ENCODE results near the gene CHD6.

The CHD6 gene

DNA sequence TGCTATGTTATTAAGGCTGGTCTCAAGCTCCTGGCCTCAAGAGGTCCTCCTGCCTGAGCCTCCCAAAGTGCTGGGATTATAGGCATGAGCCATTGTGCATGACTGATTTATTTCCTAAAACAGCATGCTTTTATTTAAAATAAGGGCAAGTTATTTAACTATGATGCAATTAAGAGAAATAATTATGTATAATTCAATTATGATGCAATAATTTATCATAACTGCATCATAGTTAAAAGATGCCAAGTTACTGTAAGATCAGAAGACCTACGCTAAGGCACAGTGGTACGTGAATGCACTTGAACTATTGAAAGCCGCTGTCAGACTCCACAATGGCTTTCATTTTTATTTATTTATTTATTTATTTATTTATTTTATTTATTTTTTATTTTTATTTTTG, 227.3 kb downstream of the CHD6 start:
- DNase-seq, result no peak

DNA sequence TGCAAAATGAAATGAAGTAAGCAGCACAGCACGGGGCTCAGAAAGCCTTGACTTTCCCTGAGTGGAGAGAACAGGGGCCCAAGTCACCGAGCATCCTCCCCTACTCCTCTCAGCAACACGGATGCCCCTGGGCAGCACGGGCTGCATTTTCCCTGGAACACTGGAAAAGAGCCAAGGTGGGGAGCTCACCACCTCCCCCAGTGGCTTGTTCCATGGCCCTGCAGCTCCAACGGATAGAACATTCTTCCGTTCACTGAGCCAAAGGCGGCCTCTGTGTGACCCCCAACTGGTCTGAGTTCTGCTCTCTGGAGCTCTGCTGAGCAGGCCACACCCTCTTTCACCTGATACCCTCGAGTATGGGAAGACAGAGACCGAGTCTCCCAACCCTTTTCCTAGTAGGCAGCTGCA, 230.7 kb downstream of the CHD6 start:
- no peak for DNase-seq

DNA sequence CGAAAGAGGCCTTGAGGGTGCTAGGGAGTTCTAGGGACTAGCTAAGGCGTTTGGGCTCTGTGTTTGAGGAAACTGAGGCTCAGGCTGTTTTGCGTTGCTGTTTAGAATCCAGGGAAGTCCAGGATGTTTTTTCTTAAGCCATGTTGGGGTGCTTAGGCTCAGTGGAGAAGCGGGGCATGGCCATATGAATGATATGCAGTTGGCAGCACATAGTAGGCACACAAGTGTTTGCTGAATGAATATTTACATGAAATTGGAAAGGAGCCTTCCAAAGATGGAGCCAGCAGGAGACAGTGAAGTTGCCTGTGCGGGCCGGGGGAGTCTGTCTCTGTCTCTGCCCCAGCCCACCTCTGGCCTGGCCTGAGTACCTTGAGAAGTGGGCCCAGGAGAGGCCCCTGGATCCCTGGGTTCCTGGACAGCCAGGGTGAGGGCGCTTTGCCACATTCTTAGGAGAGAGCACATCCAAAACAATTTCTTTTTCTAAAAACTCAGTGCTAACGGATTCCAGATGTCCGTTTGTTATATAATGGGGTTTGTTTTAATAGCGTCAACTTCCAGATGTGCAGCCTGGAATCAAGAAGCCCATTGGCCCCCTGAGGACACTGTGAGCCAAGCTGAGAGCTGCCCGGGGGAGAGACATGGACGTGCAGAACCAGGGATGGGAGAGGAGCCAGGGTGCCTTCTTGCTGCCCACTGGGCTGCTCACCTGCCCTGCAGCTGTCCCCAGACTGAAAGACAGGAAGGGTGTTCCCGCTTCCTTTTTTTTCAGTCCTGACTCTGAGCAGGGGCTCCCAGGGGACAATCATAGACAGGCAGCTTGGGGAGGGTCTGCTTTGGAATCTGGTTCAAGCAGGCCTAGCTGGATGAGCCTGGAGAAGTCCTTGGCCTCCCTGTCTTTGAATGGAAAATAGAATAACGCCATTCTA, 231.4 kb downstream of the CHD6 start:
- peak; percentile 59 for DNase-seq

DNA sequence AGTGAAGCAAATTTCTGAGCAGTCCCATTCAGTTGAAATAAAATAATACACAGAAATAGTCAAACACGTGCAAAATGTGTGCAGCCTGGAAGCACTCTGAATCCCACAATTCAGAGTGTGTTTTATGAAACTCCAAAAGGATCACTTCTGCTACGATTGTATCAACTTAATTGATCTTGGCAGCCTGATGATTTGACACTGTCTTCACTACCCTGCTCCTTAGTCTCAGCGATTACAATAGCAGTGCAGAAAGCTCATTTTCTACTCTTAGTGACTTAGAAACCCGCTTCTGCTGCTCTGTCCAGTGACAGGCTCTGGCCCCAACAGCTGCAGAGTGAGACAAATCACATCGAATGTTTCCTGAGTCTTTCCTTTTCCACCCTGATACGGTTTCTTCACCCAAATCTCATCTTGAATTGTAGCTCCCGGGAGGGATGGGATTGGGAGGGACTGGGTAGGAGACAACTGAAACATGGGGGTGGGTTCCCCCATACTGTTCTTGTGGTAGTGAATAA, 235.3 kb downstream of the CHD6 start:
- no peak for DNase-seq

DNA sequence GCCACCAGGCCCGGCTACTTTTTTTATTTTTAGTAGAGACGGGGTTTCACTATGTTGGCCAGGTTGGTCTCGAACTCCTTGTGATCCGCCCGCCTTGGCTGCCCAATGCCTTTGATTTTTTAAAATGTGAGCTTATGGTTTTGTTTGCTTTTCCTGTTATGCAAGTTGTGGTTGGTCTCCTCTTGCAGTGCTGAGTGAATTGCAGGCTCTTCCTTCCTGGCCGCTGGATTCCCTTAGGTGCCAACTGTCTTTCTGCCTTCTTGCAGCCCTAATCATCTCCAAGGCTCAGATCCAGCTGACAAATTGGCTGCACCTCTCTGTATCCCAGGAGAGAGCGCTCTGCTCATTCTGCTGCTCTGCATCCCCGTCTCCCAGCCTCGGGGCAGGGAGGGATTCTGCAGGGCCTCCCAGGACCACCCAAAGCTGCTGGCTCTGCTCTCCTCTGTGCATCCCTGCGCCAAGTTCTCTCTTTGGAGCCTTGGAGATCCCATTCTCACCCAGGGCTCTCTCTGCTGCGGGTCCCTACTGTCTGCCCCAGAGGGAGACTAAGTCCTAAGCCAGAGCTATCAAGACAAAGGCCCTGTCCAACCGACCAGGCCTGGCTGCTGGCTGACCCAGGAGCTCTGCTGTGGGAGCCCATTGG, 237.5 kb downstream of the CHD6 start:
- DNase-seq, result no peak

DNA sequence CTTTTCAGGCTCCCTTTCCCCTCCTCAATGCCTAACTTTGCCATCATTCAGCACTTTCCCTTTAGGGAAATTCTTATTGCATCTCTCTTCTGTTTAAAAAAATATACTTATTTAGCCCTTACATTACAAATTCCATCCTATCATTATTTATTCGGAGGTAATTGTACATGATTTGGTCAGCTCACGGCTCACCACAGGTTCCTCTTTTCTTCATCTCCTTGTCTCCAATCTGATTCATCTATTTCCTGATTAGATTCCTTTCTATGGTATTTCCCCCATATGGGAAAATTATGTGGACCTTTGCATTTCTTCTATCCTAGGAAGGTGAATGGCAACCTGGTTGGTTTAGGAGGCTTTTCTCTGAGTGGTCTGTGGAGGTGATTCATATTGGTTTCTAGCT, 238.6 kb downstream of the CHD6 start:
- no peak for DNase-seq

DNA sequence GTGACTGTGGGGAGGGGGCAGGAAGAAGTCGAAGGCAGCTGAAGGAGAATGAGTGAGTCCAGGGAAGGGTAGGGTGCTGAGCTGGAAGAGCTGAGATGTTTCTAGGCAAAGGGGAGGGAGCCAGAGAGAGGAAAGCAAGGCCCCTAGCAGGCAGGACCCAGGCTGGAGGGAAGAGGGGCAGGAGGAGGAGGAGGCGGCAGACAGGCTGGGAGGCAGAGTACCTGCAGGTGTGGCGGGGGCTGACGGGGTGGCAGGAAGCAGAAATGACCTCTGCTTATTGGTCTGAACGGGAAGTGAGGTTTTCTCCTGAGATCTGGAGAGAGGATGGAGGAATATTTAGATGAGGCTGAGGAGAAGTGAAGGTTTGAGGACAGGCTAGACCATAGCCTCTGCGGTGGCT, 240.9 kb downstream of the CHD6 start:
- no peak for DNase-seq

DNA sequence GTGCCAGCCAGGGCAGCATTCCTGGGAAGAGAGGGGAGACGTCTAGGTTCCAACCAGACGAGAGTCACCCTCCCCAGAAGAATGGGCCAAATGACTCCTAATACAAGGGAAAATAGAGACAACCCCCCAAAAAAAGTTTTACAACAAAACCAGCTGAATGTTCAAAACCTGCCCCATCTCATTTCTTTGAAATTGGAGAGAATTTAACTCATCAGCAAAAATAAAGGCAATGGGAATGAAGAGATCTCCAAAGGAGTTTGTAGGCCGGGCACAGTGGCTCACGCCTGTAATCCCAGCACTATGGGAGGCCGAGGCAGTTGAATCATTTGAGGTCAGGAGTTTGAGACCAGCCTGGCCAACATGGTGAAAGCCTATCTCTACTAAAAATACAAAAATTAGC, 241.8 kb downstream of the CHD6 start:
- DNase-seq, result no peak

DNA sequence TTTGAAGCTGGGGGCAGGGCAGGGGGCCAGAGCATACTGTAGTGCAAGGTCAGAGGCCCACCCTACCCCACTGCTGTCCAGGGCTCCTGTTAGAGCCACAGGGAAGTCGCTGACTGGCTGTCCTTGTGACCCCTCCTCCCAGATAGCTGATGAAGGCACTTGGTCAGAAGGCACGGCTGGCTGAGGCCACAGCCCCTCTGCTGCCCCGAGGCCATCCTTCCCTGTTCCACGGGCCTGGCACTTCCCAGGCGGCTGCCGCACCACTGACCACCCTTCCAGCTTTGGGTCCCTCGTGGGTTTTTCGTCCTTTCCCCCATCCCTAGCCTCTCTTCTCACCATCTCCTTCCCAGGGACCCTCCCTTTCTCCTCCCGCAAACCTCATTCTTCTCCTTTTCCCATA, 242.3 kb downstream of the CHD6 start:
- no peak for DNase-seq

DNA sequence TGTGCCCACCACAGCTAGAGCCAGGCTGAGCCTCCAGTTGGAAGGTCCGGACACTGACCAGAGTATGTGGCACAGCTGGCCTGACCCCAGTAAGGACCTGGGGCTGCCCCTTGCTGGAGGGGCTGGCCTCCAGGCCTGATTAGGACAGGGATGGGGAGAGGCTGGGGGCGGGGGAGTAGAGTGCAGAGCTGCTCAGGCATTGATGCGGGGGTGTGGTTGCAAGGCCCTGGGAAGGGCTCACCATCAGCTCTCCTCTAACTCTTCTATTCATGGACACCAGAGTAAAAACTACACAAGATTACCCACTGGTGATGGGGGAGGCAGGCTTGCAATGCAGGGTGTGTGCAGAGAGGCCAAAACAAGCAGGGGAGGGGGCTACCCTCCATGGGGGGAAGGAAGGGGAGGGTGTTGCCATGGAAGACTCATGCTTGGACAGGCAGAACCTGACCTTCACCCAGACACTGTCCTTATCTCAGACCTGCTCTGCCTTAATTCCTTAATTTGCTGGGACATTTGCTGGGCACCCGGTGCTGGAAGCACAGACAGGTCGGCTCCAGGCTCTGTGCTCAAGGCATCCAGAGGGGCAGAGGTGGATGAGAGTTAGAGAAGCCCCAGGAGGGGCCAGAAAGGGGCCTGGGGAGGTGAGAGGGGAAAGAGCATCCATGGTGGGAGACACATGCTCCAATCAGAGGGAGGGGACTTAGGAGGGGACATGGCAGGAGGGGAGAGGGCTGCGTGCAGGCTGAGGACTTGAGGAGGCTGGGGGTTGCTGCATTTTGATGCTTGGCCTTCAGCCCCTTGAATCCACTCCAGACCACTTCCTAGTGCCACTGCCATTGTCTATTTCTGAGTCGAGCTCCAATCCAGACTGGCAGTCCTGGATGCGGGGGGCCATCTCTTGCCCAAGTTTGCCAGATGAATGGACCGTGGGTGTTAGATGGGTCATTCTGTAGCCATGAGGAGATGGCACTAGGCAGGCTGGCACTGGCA, 244.0 kb downstream of the CHD6 start:
- DNase-seq, result no peak

DNA sequence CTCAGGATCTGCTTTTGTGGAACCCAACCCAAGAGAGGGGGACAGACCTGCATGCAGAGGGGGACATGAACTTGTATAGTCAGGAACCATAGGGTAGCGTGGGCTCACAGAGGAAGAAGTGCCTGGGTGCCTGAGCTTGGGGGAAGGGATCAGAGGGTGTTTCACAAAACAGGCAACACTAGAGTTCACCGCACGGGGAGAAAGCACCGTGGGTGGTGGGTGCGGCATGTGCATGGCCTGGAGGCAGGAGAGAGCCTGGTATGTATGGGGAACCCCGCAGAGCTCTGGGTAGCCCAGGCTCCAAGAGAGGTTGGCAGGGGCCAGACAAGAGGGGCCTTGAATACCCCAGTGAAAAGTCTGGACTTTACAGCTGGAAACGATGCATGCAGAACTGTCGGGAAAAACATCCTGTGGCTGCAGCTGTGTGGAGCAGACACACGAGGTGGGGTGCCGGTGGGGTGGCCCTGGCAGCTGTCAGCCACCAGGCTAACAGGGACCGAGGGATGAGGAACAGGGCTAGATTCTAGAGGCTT, 244.9 kb downstream of the CHD6 start:
- no peak for DNase-seq

DNA sequence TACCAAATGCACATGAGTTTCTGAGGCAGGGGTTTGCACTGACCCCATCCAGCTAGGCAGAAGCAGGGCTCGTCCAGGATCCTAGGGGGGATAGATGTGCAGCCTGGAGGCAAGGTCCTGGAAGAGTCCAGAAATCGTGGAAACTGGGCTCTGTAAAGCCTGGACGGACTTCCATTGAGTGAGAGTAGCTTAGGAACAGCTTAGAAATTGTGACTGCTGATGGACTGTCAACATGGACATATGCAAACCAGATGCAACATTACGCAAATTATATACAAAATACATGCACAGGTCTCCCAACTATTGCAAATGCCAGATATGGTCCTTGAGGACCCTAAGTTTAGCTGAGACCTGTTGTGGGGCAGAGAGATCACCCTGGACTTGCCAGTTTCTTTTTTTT, 246.8 kb downstream of the CHD6 start:
- DNase-seq, result no peak

DNA sequence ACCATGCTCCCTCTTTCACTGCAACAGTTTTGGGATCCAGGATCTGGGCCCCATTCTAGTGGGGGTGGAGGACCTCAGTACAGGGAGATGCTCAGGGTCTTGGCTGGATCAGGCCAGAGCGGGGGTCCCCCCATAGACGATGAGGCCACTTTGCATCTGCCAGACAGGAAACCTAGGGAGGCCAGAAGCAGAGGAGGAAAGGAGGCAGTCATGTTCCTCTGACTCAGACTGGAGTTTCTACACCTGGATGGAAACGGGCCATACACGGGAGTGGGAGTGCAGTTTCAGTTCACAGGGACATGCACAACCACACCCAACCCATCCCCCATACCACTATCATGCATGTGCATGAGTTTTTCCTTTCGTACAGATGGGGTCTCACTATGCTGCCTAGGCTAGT, 248.0 kb downstream of the CHD6 start:
- no peak for DNase-seq

DNA sequence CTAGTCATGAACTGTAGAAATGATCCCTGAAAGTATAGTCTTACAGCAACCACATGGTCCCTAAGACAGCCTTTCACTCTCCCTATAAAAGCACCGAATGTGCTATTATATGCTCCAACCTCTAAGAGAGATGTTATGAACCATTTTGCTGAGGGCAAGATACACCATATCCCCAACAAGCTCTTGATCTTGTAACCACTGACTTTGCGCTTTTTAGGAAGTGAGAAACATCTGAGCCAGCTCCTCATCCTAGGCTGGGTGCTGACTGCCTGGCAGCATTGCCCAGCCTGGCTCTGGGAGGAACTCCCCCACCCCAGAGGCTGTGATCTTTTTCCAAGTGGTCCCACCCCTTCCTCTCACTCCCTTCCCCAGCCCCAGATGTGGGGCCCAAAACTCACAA, 248.5 kb downstream of the CHD6 start:
- no peak for DNase-seq

DNA sequence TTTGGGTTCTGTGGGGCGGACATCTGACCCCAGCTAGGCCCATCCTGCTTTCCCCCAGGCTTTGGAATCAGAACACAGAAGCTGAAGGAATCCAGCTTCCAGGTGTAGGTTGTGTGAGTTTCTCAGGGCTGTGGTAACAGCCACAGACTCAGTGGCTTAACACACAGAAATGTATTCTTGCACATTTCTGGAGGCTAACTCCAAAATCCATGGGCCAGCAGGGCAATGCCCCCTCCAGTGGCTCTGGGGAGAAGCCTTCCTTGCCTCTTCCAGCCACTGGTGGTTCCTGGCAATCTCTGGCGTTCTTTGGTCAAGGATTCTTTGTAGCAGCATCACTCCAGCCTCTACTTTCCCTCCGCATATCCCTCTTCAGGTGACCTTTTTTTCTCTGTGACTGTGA, 250.2 kb downstream of the CHD6 start:
- no peak for DNase-seq

DNA sequence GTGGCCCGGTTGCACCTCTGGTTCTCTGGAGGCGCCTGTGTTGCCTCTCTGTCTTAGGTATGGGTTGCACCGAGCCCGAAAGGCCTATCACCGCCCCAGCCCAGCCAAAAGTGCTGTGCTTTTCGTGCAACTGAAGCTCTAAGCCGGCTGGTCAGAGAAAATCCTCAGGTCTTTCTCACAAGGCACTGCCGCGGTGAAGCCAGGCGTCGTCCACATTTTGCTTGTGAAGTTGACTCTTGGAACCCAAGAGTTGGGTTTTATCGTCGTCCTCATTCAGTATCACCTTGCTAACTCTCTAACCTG, 250.8 kb downstream of the CHD6 start:
- no peak for DNase-seq

DNA sequence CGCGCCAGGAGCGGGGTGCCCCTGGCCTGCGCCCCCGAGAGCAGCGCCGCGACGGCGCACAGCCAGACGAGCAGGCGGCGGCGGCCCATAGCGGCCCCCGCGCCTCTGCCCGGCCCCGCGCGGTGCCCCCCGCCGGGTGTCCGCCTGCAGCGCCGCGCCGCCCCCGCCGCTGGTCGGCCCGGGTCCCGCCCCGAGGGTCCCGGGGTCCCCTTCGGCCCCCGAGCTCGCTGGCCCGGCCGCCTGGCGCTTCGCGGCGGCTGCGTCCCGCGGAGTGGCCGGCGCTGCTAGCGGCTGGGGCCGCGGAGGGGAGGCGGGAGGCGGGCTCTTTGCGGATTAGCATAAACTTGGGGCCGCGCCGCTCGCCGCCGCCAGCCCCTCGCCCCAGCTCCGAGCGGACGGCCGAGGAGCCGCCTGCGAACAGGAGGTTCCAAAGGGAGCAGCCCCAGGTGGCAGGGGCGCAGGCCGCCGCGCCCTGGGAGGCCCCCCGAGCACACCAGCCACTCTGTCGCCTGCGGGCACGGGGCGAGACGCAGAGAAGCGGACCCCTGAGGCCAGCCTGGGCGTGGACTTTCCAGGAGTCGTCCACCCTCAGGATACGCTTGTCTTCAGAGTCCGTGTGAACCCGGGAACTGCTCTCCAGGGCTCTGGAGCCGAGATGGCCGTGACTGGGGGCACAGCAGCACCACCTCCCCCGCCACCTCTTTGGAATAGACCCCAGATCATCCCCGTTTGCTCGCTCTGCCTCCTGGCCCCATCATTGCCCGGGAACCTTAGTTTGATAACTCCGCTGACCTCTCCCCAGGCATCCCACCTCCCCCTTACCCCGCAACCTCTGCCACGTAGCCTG, 251.4 kb downstream of the CHD6 start, which contains the start of gene EMILIN3:
Gene EMILIN3 (minus strand): TSS at position 273 of the 847 bp plus-strand sequence. CDS start 184 bp downstream, at position 89.
- no peak for DNase-seq

DNA sequence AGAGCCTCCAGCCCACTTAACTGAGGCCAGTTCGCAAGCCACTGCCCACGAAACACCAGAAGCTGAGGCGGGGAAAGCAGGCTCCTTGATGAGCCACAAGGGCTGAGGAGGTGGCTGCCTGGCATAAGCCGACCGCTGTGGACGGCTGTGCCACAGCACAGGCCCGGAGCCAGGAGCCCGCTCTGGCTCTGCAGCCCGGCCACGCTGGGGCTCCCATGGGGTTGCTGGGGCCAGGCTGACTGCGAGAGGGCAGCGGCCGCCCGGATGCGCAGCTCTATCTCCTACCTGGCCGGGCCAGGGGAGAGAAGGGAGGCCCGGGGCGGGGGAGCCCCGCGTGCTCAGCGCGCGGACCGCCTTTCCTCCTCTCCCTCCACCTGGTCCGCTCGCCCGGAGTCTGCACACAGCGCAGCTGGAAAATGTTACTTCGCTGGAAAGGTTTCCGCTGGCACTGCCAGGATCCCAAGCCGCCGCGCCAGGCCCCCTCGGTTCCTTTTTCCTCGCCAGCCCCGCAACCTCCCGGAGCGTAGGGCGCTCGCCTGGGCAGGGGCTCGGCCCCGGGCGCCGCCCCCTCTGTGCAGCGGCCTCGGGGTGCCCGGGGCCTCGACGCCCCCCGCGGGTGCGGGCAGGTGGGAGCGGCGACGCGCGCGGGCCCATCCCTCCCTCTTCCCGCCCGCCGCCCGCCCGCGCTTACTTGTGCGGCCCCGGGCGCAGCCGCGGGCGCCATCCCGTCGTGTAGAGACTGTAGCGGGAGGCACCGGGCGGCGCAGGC, 252.2 kb downstream of the CHD6 start:
- DNase-seq, result no peak

DNA sequence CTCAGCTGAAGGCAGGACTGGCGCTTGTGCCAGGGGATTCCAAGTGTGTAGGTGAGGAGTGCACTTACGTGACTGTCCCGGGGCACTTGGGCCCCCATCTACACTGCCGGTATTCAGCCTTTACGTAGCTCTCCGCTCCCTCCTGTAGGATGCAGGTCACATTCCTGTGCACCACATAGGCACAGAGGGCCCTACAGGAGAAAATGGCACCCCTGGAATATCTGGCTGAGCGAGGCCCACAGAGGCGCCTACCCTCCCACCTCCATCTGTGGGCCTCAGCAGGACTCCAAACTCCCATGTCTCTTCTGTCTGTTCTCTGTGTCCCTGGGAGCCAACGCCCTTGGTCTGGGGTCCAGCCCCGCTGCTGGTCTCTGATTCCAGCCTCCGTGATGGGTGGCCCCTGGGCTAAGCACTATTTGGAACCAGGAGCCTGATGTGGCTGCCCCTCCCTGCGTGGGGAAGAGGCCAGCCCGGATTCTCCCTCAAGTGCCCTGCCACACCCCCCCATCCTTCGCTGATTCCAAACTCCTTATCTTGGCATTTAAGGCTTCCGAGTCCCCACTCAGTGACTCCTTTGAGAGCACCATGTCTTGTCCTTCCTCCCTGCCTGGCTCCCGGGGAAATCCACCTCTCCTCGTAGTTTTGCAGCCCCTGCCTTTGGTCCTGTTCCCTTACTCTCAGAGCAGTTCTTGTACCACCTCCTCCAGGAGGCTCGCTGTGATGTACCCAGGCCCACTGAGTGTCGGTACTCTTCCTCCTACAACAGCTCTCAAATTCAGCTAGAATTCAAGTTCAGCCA, 253.0 kb downstream of the CHD6 start:
- DNase-seq, result no peak

Data from fibroblast of skin of abdomen (primary cell).